ENCODE data around the gene MMP17. TPM values are rescaled to one million over a fixed set of nuclear protein-coding genes. Genes with fewer than 3 reads are reported as not detected.

MMP17 gene
- 3.7 and 4.2 TPM in 2 replicates for total RNA-seq

DNA sequence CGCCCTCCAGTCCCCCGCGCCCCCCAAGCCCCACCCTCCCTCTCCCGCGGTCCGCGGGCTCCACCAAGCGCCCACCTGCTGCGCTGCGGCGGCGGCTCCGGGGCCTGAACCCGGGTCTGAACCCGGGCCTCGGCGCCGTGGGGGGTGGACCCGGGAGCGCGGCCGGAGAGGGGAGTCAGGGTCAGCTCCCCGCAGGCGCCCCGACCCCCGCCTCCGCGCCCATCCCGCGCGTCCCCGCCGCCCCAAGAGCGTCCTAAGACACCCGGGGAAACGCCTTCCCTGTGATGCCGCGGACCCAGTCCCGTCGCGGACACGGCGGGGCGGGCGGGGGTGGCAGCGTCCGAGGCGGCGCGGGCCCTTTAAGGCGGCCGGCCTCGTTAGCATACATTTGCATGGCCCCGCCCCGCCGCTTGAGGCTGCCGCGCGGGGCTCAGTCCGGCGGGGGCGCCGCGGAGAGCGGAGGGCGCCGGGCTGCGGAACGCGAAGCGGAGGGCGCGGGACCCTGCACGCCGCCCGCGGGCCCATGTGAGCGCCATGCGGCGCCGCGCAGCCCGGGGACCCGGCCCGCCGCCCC, at the start of gene MMP17:
Gene MMP17 (plus strand): TSS at position 433 of the 574 bp plus-strand sequence. CDS start 102 bp downstream, at position 535.

DNA sequence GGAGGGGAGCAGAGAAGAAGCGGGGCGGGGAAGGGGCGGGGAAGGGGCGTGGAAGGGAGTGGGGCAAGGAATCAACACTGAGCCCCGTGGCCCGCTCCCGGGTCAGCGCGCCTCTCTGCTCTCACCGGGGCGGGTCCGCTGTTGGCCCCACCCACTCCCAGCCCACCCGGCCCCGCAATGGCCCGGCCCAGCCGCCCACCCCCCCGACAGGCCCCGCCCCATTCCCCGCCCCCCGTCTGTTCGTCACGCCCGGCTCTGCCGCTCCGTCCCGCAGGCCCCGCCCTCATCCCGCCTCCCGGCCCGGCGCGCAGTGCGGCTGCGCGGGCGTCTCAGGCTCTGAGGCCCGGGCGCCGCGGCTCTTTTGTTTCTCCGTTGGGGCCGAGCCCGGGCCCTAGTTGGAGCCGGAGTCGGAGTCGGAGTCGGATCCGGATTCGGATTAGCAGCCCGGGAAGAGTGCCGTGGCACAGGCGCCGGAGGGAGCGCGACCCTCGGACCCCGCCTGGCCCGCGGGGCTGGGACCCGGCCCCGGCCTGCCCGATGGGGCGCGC, 66.2 kb downstream of the MMP17 start, which contains the start of gene ULK1:
Gene ULK1 (plus strand): TSS at position 310 of the 548 bp plus-strand sequence. CDS start 380 bp downstream, outside the sequence.

Other genes with a start within 250 kb of the MMP17 start
- gene SFSWAP, start 117.3 kb upstream of the MMP17 start, total RNA-seq, result 20.2 and 21.3 TPM in 2 replicates
- gene ULK1, start 66.2 kb downstream of the MMP17 start, total RNA-seq, result 4.5 and 9.1 TPM in 2 replicates
- gene PUS1, start 100.9 kb downstream of the MMP17 start, total RNA-seq, result 7.4 and 9.6 TPM in 2 replicates
- gene EP400, start 121.5 kb downstream of the MMP17 start, total RNA-seq, result 7.4 and 11.1 TPM in 2 replicates

Measured in aortic smooth muscle cell (primary cell).